Uterus (tissue), 4 donors: ENCODE measurements around the gene DDX49. TPM values are rescaled to one million over a fixed set of nuclear protein-coding genes. Genes with fewer than 3 reads are reported as not detected.
A peak's percentile ranks its signal among the peaks of the same experiment; 100 is the strongest.

Experiments used
- DNase-seq, 2 donors: peaks; one replicate each; pipeline ENCODE4 v3.0.0-alpha.2; 2019 to 2020
- H3K27ac ChIP-seq, 2 donors: fragments of 200-600 bp; sonication (generic); 1 replicate in 1 of 2; 2 replicates in 1 of 2; pipeline ENCODE4 v1.5.1; 2016 to 2018
- H3K27me3 ChIP-seq, 2 donors: fragments of 200-600 bp; sonication (generic); one replicate each; pipeline ENCODE4 v1.5.1; 2018 to 2019; ENCODE audit warnings: control low read depth in 1 of 2
- H3K36me3 ChIP-seq, 2 donors: fragments of 200-600 bp; sonication (generic); one replicate each; pipeline ENCODE4 v1.5.1; 2019; ENCODE audit warnings: control low read depth in 1 of 2
- H3K4me1 ChIP-seq, 2 donors: fragments of 200-600 bp; sonication (generic); one replicate each; pipeline ENCODE4 v1.5.1; 2018 to 2019; ENCODE audit warnings: control low read depth in 1 of 2
- H3K4me3 ChIP-seq, 2 donors: fragments of 200-600 bp; sonication (generic); 1 replicate in 1 of 2; 2 replicates in 1 of 2; pipeline ENCODE4 v1.5.1; 2018 to 2019; ENCODE audit warnings: mild to moderate bottlenecking in 1 of 2
- H3K9me3 ChIP-seq, 2 donors: fragments of 200-600 bp; sonication (generic); one replicate each; pipeline ENCODE4 v1.5.1; 2019; ENCODE audit warnings: control low read depth in 1 of 2
- CTCF ChIP-seq, 4 experiments: fragments of 200-600 bp in 2 of 4; fragments of 450-650 bp in 2 of 4; sonication (generic) in 2 of 4; IDR thresholded peaks; one replicate each; pipeline ENCODE4 v1.5.1; 2016 to 2019; ENCODE audit warnings: antibody characterized with exemption in 4 of 4, mild to moderate bottlenecking in 2 of 4, moderate library complexity in 1 of 4
- POLR2A ChIP-seq, 2 donors: fragments of 450-650 bp; IDR thresholded peaks; one replicate each; pipeline ENCODE4 v1.6.1; 2016; ENCODE audit warnings: antibody characterized with exemption in 2 of 2, mild to moderate bottlenecking in 1 of 2, moderate library complexity in 1 of 2
- intact Hi-C: fragments of 100-400 bp; cut with DNase I; formaldehyde crosslinking; loops from one replicate; pipeline ENCODE4 v1.15.1; 2023; ENCODE audit warnings: low total_unique reads
- total RNA-seq, 4 donors: library from RNA; depleted of rRNA in 3 of 4; stranded (reverse); fragments of >200 nt in 3 of 4; gene quantifications; one replicate each; pipeline versions ENCODE4 v1.1.0 to v1.2.4, GENCODE V29; 2014 to 2023
- donor health status: DM: yes; HTN: yes; CAD: no.

The DDX49 gene
- total RNA-seq, 4 donors from 2014 or later: 27.7 to 40.9 (median 31.4) TPM

- TF ChIP-seq CTCF (IDR thresholded peaks at IDR 0.05) (no peak), POLR2A (IDR thresholded peaks at IDR 0.05) (no peak)
- Histone ChIP-seq H3K27ac (no peak overlapping the region), H3K27me3 (peaks cover 0 to 2% of the 10 kb centered on the region in 2 donors), H3K4me3 (no peak overlapping the region), H3K9me3 (no peaks in the 10 kb centered on the region), H3K4me1 (peaks cover 0 to 11% of the 10 kb centered on the region in 2 donors), H3K36me3 (no peaks in the 10 kb centered on the region)
- intact Hi-C loops: no loop called here
- DNase-seq: no peak
These were observed 29.4 kb upstream of the DDX49 start for GRCh38 chr19:18889949-18890745.

- Histone ChIP-seq H3K36me3 (no peaks in the 10 kb centered on the region), H3K4me1 (peaks cover 0 to 23% of the 10 kb centered on the region in 2 donors), H3K27me3 (peaks cover 0 to 6% of the 10 kb centered on the region in 2 donors), H3K4me3 (no peak overlapping the region), H3K9me3 (no peaks in the 10 kb centered on the region), H3K27ac (no peak overlapping the region)
- no peak for DNase-seq
- TF ChIP-seq POLR2A (IDR thresholded peaks at IDR 0.05) (no peak), CTCF (IDR thresholded peaks at IDR 0.05) (no peak)
- intact Hi-C loops: no loop called here
These were observed 25.8 kb upstream of the DDX49 start for GRCh38 chr19:18893587-18894253.

GRCh38 chr19:18894254-18895037, 25.1 kb upstream of the DDX49 start:
- intact Hi-C loops: no loop called here
- peaks cover 0 to 6% of the 10 kb centered on the region in 2 donors for H3K27me3 ChIP-seq
- peak in 1 of 2 donors; percentile 13 for DNase-seq
- H3K9me3 ChIP-seq: no peaks in the 10 kb centered on the region
- H3K4me1 ChIP-seq: peaks cover 0 to 23% of the 10 kb centered on the region in 2 donors
- H3K4me3 ChIP-seq: peak overlapping the region in 1 of 2 donors; percentile 17
- no peak overlapping the region for H3K27ac ChIP-seq
- no peak for TF ChIP-seq POLR2A (IDR thresholded peaks at IDR 0.05)
- no peak for TF ChIP-seq CTCF (IDR thresholded peaks at IDR 0.05)
- H3K36me3 ChIP-seq: no peaks in the 10 kb centered on the region

GRCh38 chr19:18895038-18895823, 24.3 kb upstream of the DDX49 start:
- Histone ChIP-seq H3K9me3 (no peaks in the 10 kb centered on the region), H3K4me1 (peaks cover 0 to 23% of the 10 kb centered on the region in 2 donors), H3K27me3 (peaks cover 0 to 6% of the 10 kb centered on the region in 2 donors), H3K36me3 (no peaks in the 10 kb centered on the region), H3K27ac (no peak overlapping the region), H3K4me3 (peak overlapping the region in 1 of 2 donors; percentile 17)
- TF ChIP-seq CTCF (IDR thresholded peaks at IDR 0.05): peak in 1 of 4 experiments; percentile 10
- no peak for TF ChIP-seq POLR2A (IDR thresholded peaks at IDR 0.05)
- DNase-seq: peak in 1 of 2 donors; percentile 14
- intact Hi-C loops: no loop called here
